ENCODE data around the gene KRTAP2-1.
"Not testable (repeated sequence)": the region's sequence is repeated elsewhere in the genome, so short reads cannot be mapped to it uniquely, and the experiment has no call there.

Gene KRTAP2-1

DNA sequence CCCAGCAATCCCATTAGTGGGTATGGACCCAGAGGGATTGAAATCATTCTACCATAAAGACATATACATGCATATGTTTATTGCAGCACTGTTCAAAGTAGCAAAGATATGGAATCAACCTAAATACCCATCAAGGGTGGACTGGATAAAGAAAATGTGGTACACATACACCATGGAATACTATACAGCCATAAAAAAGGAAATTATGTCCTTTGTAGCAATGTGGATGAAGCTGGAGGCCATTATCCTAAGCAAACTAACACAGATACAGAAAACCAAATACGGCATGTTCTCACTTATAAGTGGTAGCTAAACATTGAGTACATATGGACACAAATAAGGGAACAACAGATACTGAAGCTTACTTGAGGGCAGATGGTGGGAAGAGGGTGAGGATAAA lies 10.4 kb upstream of the KRTAP2-1 start:
- DNase-seq (ENCODE audit: low read depth), result no peak

DNA sequence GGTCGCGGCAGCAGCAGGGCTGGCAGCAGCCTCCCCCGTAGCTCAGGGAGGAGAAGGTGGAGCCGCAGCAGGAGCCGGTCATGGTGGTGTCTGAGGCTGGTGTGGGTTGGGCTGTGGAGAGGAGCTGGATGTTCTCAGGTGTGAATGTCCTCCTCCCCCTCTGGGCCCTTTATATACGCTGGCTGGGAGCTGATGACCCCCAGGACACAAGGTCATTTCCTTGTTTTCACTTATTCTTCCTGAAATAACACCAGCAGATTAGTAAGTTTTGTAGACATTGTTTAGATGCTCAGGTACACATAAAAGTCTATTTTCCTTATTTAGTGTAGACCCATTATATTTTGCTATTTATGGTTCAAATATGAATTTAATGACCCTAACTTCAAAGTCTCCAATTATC lies 8.0 kb upstream of the KRTAP2-1 start, which contains the start of gene KRTAP2-2:
Gene KRTAP2-2 (minus strand): TSS at position 101 of the 400 bp plus-strand sequence. CDS start 19 bp downstream, at position 82.
- not testable (repeated sequence) for DNase-seq (ENCODE audit: low read depth)

DNA sequence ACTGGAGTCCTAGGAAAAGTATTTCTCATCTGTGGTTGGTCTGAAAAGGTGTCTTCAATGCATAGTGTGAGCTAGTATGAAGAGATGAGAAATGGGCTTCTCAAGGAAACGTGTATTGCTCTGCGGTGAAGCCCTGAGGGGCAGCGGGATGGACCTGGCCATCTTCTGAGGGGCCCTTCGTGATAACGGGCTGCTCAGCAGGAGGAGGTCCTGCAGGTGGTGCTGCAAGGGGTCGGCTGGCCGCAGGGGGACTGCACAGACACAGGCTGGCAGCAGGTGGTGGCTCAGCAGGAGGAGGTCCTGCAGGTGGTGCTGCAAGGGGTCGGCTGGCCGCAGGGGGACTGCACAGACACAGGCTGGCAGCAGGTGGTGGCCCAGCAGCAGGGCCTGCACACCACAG lies 7.4 kb upstream of the KRTAP2-1 start:
- not testable (repeated sequence) for DNase-seq (ENCODE audit: low read depth)

DNA sequence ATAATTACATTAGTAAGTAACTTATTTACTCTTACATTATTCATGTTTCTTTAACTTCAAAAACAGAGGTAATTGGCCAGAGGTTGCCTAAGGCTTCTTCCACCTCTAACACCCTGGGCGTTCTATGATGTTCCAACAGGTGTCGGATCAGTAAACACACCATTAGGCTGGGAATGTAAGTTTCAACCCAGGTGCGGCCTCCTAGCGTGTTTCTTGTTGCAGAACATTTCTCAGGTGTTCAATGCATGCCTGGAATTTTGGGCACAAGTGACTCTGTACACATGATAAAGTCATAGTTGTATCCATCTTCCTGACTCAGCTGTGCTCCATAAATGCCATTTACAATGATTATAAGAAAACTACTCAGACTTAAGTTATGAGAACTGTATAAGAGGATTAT lies 6.9 kb upstream of the KRTAP2-1 start:
- no peak for DNase-seq (ENCODE audit: low read depth)

DNA sequence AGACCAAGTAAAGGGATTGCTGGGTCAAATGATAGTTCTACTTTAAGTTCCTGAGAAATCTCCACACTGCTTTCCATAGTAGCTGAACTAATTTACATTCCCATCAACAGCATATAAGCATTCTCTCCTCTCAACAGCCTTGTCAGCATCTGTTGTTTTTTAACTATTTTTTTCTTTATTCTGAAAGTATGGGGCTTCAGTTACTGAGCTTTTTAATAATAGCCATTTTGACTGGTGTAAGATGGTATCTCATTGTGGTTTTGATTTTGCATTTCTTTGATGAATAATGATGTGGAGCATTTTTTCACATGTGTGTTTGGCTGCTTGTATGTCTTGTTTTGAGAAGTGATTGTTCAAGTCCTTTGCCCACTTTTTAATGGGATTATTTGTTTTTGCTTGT lies 5.5 kb upstream of the KRTAP2-1 start:
- DNase-seq (ENCODE audit: low read depth), result peak; percentile 69

DNA sequence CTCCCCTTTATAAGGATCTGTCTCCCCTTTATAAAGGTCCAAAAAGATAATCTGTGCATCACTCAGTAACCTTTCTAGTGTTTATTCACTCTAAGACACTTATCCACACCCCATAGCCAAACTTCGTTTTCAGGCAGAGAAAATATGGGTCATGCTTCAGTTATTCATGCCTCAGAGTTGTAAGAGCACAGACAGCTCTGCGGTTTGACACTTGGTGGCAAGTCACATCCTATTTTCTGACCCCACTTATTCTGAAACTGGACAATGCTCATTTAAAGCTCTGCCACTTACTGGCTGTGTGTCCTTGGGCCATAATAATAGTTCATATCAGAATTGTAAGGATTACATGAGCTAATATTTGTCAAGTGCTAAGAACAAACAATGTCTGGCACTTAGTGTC lies 2.0 kb upstream of the KRTAP2-1 start:
- DNase-seq (ENCODE audit: low read depth), result peak; percentile 82

DNA sequence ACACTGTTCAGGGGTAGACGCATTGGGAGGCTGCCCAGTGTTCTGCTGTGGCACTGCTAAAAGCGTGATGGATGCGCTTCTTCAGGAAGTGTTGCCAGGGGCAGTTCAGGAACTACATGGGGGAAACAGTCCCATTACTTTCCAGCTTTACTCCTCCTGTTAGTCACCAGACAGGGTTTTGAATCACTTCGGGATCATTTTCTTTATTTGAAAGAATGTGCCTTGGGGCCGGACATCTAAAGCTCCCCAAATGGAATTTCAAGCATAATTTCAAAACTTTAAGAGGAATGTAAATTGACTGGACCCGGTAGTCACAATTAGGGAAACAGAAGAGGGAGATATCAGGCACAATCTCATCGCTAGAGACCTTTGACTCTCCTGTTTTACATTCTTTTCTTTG lies 1.3 kb upstream of the KRTAP2-1 start:
- DNase-seq (ENCODE audit: low read depth), result peak; percentile 65

DNA sequence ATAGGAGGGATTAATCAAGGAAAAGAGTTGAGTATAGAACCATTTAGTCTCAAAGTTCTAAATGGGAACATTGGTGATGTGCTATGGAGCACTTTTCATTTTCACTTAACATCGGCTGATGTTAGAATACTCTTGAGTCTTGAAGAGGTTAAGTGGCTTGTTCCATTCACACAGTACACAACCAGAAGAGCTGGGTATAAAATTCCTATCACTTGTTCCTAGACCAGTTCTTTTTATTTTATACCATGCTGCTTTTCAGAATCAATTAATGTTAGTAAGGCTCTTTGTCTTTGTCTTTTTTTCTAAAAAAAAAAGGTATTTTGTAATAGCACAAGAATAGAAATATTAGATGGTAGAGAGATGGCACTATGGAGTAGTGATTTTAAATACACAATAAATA lies 4.2 kb downstream of the KRTAP2-1 start:
- no peak for DNase-seq (ENCODE audit: low read depth)

DNA sequence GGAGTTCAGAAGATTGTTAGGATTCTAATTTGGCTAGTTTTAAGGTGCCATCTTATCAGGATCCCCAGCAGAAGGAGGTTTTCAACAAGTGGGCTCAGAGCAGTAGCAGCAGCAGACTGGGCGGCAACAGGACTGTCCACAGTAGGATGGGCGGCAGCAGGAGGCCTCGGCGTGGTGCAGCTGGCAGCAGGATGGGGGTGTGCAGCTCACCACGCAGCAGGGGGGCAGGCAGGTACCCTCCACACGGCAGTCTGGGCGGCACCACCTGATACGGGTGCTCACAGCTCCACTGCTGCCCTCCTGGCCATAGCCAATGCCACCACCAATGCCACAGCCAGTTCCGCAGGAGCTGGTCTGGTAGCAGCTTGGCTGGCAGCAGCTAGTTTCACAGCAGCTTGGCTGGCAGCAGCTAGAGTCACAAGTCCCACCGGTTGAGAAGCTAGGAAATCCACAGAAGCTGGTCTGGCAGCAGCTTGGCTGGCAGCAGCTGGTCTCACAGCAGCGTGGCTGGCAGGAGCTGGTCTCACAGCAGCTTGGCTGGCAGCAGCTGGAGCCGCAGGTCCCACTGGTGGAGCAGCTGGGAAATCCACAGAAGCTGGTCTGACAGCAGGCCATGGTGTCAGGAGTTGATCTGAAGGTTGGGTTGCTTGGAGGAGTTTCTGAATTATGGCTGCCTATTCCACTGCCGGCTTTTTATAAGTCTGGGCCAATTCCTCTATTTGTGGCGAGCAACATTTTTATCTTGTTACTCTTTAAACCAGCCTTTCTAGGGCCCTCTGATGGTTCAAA lies 6.1 kb downstream of the KRTAP2-1 start, which contains the start of gene KRTAP1-1:
Gene KRTAP1-1 (minus strand): TSS at position 668 of the 789 bp plus-strand sequence. CDS start 53 bp downstream, at position 615.
- not testable (repeated sequence) for DNase-seq (ENCODE audit: low read depth)

DNA sequence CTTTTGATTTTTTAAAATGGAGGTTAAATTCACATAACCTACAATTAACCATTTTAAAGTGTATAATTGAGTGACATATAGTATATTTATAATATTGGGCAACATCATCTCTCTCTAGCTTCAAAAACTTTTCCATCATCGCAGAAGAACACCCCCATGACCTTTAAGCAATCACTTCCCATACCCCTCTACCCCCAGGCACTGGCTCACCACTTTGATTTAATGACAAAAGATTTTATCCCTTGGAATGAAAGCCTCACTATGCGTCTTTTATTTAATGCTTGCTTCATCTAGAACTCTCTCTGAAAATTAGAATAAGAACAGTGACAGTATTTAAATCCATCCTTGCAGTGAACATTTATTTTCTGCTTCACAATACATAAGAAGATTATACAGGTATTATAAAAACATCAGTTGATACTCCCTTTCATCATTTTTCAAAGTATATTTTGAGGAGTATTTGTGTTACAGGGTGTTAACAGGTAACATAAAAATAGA lies 9.2 kb downstream of the KRTAP2-1 start:
- DNase-seq (ENCODE audit: low read depth), result no peak

DNA sequence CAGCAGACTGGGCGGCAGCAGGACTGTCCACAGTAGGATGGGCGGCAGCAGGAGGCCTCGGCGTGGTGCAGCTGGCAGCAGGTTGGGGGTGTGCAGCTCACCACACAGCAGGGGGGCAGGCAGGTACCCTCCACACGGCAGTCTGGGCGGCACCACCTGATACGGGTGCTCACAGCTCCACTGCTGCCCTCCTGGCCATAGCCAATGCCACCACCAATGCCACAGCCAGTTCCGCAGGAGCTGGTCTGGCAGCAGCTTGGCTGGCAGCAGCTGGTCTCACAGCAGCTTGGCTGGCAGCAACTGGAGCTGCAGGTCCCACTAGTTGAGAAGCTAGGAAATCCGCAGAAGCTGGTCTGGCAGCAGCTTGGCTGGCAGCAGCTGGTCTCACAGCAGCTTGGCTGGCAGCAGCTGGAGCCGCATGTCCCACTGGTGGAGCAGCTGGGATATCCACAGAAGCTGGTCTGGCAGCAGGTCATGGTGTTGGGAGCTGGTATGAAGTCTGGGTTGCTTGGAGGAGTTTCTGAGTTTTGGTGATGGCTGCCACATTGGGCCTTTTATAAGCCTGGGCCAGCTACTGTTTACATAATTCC lies 12.7 kb downstream of the KRTAP2-1 start, which contains the start of gene KRTAP1-3:
Gene KRTAP1-3 (minus strand): TSS at position 529 of the 590 bp plus-strand sequence. CDS start 53 bp downstream, at position 476.
- DNase-seq (ENCODE audit: low read depth), result not testable (repeated sequence)

DNA sequence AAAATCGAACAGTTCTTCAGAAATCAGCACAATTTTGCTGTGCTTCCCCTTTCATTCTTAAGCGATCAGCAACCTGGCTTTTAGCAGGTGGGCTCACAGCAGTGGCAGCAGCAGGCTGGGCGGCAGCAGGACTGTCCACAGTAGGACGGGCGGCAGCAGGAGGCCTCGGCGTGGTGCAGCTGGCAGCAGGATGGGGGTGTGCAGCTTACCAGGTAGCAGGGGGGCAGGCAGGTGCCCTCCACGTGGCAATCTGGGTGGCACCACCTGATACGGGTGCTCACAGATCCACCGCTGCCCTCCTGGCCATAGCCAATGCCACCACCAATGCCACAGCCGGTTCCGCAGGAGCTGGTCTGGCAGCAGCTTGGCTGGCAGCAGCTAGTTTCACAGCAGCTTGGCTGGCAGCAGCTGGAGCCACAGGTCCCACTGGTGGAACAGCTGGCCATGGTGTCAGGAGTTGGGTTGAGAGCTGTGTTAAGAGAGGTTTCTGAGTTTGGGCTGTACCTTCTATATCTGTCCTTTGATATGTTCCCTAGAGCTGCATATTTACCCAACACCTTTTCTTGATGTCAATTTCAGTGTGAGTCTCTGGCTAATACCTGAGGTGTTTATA lies 17.4 kb downstream of the KRTAP2-1 start, which contains the start of gene KRTAP1-4:
Gene KRTAP1-4 (minus strand): TSS at position 563 of the 613 bp plus-strand sequence. CDS start 117 bp downstream, at position 446.
- DNase-seq (ENCODE audit: low read depth), result no peak

DNA sequence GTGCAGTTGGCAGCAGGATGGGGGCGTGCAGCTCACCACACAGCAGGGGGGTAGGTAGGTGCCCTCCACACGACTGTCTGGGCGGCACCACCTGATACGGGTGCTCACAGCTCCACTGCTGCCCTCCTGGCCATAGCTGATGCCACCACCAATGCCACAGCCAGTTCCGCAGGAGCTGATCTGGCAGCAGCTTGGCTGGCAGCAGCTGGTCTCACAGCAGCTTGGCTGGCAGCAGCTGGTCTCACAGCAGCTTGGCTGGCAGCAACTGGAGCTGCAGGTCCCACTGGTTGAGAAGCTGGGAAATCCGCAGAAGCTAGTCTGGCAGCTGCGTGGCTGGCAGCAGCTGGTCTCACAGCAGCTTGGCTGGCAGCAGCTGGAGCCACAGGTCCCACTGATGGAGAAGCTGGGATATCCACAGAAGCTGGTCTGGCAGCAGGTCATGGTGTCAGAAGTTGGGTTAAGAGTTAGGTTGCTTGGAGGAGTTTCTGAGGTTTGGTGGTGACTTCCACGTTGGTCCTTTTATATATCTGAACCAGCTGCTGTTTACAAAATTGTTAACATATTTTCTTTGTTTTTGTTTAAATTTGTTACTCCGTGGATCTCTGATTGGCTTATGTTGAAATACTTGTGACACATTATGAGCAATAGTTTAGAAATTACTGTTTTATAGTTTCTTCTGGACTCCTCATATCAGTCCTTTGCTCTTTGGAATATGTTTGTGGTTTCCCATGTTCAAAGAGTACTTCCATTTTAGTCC lies 20.2 kb downstream of the KRTAP2-1 start, which contains the start of gene KRTAP1-5:
Gene KRTAP1-5 (minus strand): TSS at position 494 of the 757 bp plus-strand sequence. CDS start 53 bp downstream, at position 441.
- peak; percentile 95 for DNase-seq (ENCODE audit: low read depth)

DNA sequence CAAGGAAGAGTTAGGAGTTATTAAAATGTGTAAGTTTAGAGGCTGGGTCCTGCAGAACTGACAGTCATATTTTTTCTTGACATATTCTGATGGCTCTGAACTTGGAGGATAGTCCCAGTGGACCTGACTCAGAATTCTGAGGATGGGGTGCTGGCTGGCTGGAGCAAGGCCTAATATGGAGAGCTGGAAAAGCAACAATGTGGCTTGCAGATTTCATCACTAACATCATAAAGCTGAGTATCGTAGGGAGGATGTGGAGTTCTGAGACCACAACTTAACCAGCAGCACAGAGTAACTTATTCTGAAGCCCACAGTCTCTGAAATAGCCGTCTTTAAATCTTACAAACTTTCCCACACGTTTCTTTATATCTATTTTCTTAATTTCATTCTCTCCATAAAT lies 22.4 kb downstream of the KRTAP2-1 start:
- DNase-seq (ENCODE audit: low read depth), result peak; percentile 33

DNA sequence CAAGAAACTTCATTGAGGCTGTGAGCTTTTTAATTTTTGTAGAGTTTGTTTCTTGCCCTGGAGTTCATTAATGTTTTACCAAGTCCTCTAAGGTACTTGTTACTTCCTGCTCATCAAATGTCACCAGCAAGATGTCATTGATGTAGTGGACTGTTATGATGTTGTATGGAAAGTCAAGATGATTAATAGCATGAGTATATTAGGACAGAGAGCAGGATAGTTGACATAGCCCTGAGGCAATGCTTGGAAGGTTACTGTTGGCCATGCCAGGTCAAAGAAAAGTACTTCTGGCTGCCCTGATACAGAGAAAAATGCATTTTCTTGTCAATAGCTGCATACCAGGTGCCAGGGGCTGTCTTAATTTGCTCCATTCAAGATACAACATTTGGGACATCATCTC lies 26.8 kb downstream of the KRTAP2-1 start:
- DNase-seq (ENCODE audit: low read depth), result no peak

DNA sequence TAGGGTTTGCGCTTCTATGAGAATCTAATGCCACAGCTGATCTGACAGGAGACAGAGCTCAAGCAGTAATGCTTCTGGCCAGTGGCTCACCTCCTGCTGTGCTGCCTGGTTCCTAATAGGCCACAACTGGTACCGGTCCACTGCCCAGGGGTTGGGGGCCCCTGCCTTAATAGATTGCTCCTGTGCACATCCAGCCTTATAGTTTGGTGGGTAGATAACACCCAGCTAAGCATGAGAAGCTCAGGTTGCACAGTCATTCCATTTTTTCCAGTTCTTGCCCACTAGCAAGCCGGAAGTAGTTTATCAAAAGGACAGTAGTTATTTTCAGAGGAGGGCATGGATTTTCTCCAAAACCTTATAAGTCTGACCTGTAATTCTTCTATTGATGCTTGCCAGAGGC lies 27.7 kb downstream of the KRTAP2-1 start:
- no peak for DNase-seq (ENCODE audit: low read depth)

DNA sequence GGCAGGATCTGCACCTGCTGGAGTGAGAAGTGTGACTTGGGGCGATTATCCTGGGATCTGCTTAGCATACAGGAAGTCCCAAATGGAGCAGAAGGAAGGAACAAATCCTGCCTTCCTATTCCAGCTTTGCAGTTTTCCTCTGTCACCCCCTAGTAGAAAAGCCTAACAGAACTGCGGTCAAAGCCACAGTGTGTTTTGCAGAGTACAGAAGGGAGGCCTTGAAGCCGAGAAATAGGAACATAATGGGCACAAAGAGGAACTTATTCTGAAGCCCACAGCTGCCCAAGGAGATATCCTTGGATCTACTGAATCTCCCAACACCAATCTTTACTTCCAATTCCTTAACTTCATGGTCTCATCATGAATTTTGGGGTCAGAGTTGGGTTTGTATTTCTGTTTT lies 28.6 kb downstream of the KRTAP2-1 start:
- DNase-seq (ENCODE audit: low read depth), result no peak

DNA sequence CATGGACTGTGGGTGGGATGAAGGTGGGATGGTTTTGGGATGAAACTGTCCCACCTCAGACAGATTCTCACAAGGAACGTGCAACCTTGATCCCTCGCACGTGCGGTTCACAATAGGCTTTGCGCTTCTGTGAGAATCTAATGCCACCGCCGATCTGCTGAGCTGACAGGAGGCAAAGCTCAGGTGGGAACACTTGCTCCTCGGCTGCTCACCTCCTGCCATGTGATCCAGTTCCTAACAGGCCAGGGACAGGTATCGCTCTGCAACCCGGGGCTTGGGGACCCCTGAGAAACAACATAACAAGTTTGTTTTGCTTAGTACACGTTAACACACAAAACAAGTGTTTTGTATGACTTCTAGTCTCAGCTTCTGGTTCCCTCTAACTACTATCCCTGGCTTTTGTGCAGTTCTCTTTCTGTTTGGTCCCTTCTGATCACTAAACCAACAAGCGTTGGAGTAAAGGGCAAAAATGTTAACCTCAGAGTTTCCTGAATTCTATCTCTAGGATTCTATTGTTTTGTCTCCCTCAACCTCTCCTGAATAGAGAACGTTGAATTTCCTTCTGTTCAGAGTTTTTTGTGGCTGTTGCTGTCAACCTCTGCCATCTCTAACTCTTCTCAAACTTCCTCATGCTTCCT lies 30.4 kb downstream of the KRTAP2-1 start:
- no peak for DNase-seq (ENCODE audit: low read depth)

DNA sequence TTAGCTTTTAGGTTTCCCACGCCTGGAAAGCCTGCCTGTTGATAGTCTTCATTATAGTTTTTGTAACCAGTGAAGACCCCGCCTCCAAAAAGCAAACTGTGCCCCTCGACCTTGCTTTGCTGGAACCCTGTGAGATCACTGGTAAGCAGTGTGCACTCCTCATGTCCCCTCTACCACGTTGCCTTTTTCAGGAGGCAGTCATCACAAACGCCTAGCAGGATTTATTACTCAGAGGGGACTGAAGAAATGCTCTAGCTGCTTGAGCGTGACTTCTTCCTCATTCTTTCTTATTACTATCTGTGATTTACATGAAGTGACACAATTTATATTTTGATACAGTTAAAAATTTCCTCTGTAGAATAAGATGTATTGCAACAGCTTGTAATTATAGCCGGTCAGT lies 31.7 kb downstream of the KRTAP2-1 start:
- DNase-seq (ENCODE audit: low read depth), result no peak

DNA sequence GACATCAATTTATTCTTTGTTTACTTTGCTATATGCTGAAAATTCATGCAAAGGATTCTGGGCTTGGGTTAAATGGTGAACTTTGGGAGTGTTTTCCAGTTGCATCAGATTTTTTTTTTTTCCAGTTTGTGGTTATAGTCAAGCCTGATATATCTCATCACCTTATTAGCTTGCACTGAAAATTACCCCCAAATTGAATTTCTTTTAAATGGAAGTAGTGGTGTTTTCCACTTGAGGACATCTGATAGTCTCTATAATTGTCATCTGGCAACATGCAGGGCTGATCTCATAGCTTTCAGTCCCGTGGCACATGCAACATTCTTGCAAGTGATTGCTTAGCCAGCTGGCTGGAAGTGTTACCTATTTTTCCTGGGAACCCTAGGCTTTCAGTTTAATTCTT lies 33.5 kb downstream of the KRTAP2-1 start:
- DNase-seq (ENCODE audit: low read depth), result peak; percentile 29

DNA sequence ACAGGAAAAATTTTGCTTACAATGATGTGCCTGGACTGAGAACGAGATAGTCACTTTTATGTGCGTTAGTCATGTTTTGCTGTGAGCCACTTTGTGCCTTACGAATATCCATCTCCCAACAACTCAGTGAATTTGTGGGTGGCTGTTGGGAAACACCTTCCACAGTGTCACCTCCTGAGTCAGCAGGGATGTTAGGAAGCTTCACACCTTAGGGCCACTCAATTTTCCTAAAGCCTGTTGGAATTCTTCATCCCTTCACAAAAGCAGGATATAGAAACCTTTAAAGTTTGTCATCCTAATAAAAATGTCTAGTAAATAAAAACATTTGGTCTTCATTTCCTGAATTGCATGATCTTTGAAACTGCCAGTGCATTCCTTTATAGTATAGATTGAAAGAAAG lies 33.9 kb downstream of the KRTAP2-1 start:
- DNase-seq (ENCODE audit: low read depth), result peak; percentile 42
